CD4-positive, alpha-beta T cell treated with Interferon gamma for 1 hour (primary cell): ENCODE data around the gene SSR3.

ENCODE experiments used
- DNase-seq: peaks from one replicate; pipeline ENCODE4 v3.0.0-alpha.2; 2020

The SSR3 gene

DNA sequence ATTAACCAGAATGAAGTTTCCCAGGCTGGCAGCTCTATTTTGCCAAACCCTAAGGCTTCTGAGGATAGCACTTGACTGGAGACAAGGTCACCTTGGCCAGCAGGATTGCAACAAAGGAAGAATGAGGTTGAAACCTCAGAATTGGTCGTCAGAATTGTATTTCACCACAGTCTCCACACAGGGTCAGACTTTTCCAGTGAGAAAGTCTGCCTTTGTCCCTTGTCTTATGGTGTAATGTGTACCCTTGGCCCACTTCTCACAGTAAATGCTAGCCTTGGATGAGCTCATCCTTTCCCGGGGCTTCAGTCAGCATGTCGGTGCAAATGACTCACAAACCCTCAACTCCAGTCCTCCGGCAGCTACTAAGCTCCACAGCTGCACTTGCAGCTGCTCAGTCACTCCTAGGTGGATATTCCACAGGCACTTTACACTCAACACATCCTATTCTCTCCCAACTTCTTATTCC lies 19.7 kb downstream of the SSR3 start:
- DNase-seq, result no peak

DNA sequence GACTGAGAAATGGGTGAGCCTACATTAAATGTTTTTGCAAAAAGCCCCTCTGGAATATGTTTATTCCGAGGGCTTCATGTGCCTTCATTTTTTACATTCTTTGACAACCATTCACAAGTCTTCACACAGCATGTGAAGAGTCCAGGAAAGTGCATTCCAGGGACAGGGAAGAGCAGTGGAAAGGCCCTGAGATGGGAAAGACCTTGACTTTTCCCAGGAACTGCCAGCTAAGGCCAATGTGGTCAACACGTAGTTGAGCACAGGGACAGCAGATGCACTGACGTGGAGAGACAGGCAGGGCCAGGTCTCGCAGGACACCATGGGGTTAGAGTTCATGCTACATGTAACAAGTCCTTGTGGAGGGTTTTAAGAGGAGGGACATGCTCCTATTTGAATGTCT lies 21.7 kb downstream of the SSR3 start:
- DNase-seq, result no peak

- no peak for DNase-seq
These were observed 22.2 kb downstream of the SSR3 start for GRCh38 chr3:156532730-156533129.

- no peak for DNase-seq
These were observed 23.9 kb downstream of the SSR3 start for GRCh38 chr3:156530980-156531379.

GRCh38 chr3:156527060-156527459 lies 27.9 kb downstream of the SSR3 start:
- DNase-seq, result no peak

GRCh38 chr3:156525808-156526207 lies 29.1 kb downstream of the SSR3 start:
- DNase-seq, result no peak

- DNase-seq, result no peak
These were observed 32.2 kb downstream of the SSR3 start for GRCh38 chr3:156522673-156523072.

DNA sequence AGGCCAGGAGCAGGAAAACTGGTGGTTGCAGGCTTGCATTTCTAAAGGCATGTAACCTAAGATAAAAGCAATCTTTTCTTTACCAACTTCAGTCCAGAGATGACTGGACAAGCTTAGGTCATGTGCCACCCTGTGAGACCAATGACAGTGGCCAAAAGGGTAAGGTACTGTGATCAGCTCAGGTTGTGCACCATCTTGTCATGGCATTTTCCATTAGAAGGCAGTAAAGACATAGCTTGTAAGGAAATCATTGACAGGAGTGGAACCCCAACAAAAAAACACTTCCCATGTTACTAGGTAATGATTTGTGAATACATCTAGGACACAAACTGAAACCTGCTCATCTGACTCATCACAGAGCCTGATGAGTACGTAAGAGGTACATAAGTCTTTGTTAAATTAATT lies 35.2 kb downstream of the SSR3 start:
- DNase-seq, result no peak

DNA sequence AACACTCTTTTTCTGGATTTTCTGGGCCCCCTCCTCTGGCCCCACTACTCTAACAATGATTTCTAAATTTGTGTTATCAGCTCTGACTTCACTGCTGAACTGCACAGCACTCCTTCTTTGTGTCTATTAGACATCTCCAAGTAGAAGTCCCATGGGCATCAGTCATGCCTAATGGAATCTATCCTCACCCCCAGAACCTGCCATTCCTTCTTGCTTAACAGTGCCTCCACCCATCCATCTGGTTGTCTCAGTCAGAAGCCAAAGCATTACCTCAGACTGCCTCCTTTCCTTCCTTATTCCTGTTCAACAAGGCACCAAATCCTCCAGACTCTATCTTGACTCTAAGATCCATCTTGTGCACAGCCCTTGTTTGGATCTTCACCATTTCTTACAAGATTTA lies 36.2 kb downstream of the SSR3 start:
- no peak for DNase-seq

GRCh38 chr3:156516961-156517360 lies 38.0 kb downstream of the SSR3 start:
- no peak for DNase-seq

GRCh38 chr3:156516284-156516683 lies 38.6 kb downstream of the SSR3 start:
- DNase-seq, result no peak

GRCh38 chr3:156513619-156514018 lies 41.3 kb downstream of the SSR3 start:
- no peak for DNase-seq

DNA sequence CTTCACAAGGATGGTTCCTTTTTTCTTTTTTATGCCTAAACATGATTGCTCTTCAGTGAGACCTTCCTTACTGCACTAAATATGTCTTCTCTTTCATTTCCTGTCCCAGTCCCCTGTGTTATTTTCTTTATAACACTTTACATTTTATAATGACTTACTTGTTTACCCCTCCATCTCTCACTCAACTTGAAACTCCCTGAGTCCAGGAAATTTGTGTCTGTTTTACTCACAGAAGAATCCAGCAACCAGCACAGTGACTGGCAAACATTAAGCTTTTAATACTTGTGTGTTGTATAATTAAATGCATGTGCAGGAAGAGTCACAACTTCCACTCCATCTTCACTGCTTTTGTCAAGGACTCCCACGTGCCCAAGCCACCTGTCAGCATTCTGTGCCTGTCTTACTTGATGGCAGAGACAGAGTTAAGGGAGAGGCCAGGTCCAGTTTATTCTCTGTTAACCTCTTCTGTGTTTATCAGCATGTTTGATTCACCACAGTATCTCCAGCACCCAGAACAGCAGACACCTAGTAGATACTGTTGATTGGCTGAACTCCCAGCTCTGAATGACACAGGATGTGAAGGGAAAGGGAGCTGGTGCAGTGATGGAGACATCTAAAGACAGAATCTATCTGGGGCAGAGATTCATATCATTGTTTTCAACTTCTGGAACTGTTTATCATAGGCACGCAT lies 42.8 kb downstream of the SSR3 start:
- no peak for DNase-seq

DNA sequence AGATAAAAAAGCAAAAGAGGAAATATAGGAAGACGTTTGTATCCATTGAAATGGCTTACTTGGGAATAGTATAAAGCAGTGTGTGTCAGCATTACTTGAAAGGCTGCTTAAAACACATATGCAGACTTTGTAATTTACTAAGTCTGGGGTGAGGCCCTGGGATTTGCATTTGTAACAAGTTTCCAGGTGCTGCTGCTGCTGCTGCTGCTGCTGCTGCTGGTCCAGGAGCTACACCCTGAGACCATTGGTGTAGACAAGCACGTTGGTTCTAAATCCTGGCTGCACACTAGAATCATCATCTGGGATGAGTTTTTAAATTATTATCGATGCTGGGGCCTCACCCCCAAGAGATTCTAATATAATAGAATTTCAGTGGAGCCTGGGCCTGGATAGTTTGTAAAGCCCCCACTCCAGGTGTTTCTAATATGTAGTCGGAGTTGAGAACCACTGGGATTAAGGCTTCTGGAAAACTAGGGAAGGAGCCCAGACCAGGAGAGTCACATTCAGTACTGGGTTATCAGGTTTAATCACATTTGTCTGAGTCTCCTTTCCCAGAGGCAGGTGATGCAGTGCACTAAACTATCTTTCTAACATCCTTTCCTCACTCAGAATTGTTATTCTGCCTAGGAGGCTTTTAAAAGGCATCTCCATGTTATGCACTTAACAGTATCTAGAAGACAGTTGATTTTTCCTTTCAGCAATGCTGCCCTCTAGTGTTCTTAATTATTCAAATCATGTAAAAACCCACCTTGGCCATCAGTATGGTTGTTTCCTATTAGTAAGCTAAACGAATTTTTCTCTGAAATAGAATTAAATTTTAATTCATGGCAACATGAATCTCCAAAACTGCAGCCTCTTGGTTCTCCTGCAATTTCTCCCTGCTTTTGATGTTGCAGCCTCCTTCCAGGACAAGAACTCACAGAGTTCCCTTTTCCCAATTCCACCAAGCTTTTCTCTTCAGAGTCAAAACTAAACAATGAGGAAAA lies 45.4 kb downstream of the SSR3 start:
- no peak for DNase-seq

GRCh38 chr3:156507285-156507684 lies 47.6 kb downstream of the SSR3 start:
- DNase-seq, result no peak

DNA sequence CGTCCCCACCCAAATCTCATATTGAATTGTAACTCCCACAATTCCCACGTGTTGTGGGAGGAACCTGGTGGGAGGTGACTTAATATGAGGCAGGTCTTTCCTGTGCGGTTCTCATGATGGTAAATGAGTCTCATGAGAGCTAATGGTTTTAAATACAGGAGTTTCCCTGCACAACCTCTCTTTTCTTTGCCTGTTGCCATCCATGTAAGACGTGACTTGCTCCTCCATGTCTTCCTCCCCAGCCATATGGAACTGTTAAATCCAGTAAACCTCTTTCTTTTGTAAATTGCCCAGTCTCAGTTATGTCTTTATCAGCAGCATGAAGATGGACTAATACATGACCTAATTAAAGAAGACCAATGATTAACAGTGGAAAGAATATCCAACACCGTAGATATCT lies 56.6 kb downstream of the SSR3 start:
- DNase-seq, result no peak

GRCh38 chr3:156497326-156497725 lies 57.6 kb downstream of the SSR3 start:
- no peak for DNase-seq

- DNase-seq, result no peak
These were observed 59.1 kb downstream of the SSR3 start for GRCh38 chr3:156495816-156496215.

GRCh38 chr3:156493887-156494286 lies 61.0 kb downstream of the SSR3 start:
- no peak for DNase-seq

- DNase-seq, result no peak
These were observed 62.1 kb downstream of the SSR3 start for GRCh38 chr3:156492801-156493261.

DNA sequence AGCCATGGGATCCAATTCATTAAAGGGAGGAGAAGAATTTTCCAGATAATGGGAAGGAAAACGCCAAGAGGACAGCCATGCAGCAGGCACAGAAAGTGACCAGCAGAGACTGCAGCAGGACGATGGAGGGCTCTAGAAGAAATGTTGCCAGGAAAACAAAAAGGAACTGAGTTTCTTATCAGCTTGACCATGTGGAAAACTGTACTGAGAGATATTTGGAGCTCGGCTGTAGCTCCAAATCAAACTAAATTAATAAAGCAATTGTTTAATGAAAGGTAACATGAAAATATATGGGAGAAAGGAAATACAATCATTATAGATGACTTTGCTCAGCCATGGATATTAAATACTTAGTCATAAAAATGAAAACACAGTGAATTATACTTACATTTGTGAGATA lies 63.7 kb downstream of the SSR3 start:
- DNase-seq, result no peak
